Stimulated activated CD4-positive, alpha-beta T cell treated with anti-CD3 and anti-CD28 coated beads, Interleukin-4, amount 100 ng/mL, for 48 hours (primary cell): ENCODE results near the gene ATP5PD.
"Not testable (repeated sequence)": the region's sequence is repeated elsewhere in the genome, so short reads cannot be mapped to it uniquely, and the experiment has no call there.

Experiments
- DNase-seq, 2 donors: peaks; one replicate each; pipeline ENCODE4 v3.0.0-alpha.2; 2020; ENCODE audit warnings: low read depth in 2 of 2

ATP5PD gene

DNA sequence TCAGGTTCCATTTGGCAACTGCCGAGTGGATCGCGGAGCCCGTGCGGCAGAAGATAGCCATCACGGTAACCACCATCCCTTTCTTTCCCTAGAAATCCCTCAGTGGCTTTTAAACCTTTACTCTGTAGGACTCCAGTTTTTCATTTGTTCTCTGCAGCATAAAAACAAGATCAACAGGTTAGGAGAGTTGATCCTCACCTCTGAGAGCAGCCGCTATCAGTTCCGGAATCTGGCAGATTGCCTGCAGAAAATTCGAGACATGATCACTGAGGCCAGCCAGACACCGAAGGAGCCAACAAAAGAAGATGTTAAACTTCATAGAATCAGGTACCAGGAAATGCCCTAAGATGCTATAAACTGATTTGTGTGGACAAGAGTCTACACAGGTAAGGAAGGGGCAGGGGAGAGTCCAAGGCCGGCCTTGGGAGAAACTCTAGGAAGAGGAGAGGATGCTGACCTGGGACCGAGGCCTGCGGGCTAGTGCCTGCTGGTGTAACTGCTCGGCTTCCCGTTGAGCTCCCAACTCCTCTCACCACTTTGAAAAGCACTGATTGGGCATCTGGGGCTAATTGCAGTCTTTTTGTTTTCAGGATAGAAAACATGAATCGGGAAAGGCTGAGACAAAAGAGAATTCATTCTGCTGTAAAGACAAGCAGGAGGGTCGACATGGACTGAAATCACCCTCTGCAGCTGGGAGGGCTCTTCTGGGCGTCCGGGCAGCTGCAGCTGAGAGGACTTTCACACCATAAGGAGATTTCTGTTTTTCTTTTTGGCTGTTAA lies 26.2 kb downstream of the ATP5PD start:
- no peak for DNase-seq

DNA sequence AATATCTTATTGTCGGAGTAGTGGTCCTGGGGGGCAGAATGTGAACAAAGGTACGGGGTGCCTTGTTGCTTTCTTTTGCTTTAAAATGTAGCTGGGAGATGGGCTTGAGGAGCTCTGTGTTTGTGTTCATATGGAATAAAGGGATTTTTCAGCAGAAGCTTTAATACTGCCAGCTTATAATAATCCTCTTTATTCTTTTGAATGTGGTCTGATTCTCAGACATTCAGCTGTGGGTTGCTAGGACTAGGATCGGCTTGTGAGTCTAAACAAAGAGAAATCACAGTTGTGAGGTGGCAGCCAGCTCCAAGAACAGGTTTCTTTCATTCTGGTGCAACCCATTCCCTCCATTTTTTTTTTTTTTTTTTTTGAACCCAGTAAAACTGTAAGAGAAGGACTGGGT lies 27.1 kb downstream of the ATP5PD start:
- DNase-seq = no peak

DNA sequence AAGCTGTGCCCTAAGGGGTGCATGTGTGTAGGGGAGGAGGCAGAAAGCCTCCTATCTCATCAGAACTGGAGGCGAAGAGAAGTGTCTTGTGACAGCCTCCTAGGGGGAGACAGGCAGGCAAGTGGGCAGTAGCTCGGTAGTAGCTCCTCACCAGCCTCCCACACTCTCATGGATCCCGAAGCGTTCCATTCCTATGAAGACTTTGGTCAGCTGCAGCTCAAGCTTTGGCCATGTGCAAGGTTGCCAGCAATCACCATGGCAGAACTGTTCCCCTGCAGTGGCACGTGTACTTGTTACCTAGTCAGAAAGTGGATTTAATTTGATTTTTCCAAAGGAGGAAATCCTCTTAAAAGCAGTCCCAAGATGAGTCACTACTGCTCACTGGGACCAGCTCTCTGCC lies 27.6 kb downstream of the ATP5PD start:
- no peak for DNase-seq

DNA sequence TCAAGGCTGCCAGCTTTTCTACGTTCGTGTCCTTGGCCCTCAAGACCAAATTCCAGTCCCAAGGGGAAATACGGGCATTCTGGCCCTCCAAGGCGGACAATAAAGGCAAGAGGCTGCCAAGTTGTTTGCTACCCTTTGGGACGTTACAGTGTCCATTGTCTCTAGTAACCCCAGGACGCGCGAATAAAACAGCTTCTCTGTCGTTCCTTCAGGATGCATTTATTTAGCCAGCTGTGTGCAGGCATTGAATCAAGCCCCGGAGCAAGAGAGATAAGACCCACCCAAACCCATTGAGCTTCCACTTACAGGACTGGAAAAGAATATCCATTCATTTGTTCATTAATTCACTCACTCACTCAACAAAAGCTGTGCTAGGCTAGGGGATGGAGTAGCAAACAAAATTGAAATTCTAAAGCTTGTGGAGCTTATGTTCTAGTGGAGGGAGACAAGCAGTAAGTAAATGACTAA lies 33.6 kb downstream of the ATP5PD start:
- DNase-seq = no peak

DNA sequence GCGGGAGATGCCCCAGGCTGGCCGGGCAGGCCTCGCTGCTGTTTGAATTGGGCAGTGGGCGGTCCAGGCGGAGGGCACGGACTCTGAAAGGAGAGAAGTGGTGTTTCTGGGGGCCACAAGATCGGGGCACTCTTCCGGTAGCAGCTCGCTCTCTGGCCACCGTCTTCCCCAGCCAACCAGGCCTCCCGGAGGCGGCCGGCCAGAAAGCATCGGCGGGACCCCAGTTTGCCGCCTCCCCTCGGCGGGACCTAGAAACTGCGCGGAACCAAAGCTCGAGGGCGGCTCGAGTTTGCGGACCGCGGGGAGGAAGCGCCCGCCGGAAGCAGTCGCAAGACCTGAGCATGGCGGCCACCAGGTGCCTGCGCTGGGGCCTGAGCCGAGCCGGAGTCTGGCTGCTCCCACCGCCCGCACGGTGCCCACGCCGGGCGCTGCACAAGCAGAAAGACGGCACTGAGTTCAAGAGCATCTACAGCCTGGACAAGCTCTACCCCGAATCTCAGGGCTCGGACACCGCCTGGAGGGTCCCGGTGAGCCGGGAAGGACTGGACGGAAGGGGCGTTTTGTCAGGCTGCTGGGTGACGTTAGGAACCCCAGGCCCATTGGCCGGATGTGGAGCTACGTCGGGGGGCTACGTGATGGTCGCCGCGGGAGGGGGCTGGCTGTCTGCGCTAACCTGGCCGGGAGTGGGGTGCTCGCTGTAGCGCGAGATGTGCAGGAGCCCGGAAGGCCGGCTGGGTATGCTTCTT lies 34.2 kb downstream of the ATP5PD start, which contains the start of gene MRPL58:
Gene MRPL58 (plus strand): TSS at position 325 of the 746 bp plus-strand sequence. CDS start 17 bp downstream, at position 342.
- peak; percentile 77 to 80 for DNase-seq

DNA sequence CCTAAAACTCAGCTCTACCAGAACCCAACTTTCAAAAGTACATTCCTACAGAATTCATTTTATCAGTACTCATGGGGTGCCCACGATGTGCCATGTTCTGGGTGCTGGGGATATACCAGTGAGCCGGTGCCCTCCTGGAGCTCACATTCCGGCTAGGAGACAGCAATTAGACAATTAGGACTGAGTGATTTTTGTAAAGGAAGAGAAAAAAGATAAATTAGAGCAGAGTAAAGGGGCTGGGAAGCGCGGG lies 34.7 kb downstream of the ATP5PD start:
- no peak for DNase-seq

DNA sequence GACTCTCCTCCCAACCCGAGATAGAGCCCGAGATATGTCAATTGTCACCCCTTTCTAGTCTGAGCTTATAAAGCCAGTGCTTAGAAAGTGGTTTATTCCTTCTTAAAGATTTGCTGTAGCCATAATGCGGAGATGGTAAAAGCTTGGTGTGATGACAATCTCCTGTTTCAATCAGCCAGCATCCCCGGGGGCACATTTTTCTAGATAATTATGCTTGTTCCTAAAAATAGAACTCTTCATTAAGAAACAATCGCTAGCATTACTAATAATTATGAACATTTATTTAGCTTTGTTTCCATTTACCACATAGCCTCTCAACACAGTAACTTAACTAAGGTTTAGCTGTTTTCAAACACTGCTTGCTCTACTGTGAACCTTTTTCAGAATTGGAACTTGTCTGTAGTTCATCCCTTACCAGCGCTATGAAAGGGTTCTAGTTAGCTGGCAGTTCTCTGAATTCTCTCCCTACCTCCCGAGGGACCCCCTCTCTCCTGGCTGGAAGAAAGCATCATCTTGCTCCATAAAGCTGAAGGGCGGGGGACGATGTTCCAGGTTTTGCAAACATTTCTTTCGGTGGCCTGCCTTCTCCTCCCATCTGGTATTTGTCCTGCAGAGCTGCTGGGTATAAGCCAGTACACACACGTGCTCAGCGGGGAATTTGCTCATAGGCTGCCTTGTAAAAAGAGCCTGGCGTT lies 35.2 kb downstream of the ATP5PD start:
- no peak for DNase-seq

DNA sequence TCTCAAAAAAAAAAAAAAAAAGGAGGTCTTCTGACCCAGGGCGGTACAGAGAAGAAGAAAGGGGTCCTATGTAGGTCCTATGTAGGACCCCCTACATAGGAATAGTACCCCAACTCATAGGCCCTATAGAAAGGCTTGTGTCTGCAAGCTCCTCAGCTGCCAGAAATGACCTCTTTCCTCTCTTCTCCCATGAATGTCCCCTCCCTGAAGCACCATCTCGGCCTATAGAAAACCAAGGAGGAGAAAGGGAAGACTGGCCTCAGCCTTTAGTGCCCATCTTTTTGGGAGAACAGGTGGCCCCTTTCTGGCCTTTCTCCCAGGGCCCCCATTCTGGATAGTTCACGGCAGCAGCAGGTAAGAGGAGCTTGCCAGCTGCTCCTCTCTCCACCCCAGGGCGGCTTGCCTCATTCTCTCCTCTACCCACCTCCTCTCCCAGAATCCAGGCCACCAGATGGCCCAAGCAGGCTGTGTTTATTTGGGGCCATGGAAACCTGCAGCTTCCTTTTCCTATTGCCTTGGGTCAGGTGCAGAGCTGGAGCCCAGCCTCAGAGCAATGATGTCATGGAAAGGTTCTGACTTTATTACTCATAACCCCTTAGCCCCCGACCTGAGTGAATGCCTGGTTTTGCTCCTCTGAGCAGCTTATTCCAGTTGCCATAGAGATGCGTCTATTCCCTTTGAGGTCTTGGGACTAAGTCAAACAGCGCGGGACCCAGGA lies 35.9 kb downstream of the ATP5PD start:
- no peak for DNase-seq

DNA sequence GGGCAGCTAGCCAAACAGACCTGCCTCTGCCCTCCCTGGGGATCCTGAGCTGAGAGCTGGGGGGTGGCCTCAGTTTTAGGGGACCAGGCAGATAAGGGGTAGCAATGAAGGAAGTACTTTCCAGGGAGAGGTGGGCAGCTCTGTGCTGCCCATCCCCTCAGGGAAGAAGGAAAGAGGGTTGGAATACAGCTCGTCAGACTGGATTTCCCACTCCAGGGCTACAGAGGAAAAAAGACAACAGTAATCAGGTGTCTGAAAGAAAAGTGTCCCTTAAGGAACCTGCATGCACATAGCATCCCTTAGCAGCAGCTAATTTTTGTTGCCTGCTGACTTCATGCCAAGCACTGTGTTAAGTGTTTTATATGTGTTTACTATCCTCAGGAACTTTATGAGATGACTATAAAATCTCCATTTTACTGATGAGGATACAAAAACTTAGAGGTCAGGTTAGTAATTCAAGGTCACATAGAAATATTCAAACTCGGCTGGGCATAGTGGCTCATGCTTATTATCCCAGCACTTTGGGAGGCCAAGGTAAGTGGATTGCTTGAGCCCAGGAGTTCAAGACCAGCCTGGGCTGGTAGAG lies 37.5 kb downstream of the ATP5PD start:
- no peak for DNase-seq

DNA sequence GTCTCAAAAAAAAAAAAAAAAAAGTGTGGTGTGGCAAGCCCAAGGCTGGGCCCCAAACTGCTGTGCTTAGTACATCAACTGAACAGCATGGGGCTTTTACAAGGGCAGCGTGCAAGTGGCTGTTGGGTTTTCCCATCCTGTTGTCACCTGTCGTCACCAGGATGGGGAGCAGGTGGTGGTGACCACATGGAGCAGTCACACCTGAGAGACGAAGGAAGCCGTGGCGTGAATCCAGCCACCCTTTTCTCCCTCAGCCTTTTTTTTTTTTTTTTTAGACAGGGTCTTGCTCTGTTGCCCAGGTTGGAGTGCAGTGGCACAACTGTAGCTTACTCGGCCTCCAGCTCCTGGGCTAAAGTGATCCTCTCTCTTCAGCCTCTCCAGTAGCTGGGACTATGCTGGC lies 38.4 kb downstream of the ATP5PD start:
- DNase-seq = no peak

DNA sequence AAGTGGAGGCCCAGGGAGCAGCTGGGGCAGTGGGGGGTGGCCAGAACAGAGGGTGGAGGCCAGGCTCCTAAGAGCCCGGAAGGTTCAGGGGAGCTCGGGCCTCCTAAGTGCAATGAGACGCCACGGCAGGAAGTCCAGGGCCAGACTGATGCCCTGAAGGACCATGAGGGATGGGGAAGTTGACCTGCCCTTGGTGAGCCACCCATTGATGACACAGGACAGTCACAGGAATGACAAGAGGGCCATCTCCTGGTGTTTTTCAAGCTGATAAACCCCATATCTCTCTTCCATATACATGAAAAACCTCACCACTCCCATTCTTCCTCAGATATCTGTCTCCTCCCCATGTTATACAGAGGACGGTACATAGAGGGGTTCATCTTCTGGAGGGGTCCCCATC lies 40.1 kb downstream of the ATP5PD start:
- no peak for DNase-seq

DNA sequence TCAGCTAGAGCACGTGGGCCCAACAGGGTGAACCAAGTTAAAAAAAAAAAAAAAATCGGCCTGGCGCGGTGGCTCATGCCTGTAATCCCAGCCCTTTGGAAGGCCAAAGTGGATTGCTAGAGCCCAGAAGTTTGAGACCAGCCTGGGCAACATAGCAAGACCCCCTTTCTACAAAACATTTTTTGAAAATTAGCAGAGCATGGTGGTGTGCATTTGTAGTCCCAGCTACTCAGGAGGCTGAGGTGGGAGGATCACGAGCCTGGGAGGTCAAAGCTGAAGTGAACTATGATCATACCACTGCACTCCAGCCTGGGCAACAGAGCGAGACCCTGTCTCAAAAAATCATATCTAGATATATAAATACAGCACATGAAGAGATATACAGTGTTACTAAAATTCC lies 40.7 kb downstream of the ATP5PD start:
- not testable (repeated sequence) for DNase-seq

DNA sequence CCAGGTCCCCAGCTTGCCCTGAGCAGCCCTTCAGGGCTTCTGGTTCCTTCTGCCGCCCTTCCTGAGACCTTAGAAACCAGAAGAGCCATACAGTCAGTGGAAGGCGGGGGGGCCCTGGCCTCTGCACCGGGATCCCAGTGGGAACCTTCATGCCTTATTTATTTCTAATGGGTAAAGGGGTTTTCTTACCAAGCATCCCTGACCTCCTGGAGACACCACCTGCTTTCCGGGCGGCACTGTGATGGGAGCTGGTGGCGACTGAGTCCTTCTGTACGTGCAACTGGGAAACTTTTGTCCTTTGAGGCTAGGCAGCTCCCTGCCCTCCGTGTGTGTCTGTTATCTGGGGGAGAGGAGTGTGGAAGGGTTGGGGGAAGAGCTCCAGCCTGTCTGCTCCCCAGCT lies 41.5 kb downstream of the ATP5PD start:
- DNase-seq = no peak

DNA sequence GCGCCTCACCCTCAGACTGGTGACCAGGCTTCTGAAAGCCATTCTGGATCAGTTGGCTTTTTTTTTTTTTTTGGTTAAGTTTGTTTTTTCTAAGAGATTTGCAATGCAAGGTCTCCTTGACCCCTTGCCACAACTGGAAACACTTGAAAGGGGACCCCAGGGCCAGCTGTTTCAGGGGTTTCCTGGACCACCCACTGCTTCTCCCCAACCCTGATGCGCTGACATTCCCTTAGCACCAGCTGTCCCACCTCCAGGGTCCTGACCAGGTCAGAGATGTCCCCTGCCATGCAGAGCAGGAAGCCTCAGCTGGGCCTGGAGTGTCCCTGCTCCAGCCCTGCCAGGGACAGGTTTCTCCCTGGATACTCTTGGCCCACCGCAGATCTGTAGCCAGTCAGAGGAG lies 42.4 kb downstream of the ATP5PD start:
- DNase-seq = no peak

DNA sequence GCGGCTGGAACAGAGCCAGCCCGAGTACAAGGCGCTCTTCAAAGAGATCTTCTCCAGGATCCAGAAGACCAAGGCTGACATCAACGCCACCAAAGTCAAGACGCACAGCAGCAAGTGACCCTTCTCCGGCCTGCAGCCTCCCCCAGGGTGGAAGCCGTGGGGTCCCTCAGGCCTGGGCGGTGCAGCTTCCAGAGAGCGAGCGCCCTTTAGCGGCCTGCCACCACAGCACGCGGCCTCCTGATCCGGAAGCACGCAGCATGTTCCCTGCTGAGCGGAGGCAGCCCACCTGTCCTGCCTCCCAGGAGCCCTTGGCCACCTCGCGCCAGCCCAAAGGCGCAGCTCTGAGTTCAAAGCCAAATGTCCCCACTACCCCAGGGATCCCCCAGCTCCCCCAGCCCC lies 42.8 kb downstream of the ATP5PD start:
- no peak for DNase-seq

DNA sequence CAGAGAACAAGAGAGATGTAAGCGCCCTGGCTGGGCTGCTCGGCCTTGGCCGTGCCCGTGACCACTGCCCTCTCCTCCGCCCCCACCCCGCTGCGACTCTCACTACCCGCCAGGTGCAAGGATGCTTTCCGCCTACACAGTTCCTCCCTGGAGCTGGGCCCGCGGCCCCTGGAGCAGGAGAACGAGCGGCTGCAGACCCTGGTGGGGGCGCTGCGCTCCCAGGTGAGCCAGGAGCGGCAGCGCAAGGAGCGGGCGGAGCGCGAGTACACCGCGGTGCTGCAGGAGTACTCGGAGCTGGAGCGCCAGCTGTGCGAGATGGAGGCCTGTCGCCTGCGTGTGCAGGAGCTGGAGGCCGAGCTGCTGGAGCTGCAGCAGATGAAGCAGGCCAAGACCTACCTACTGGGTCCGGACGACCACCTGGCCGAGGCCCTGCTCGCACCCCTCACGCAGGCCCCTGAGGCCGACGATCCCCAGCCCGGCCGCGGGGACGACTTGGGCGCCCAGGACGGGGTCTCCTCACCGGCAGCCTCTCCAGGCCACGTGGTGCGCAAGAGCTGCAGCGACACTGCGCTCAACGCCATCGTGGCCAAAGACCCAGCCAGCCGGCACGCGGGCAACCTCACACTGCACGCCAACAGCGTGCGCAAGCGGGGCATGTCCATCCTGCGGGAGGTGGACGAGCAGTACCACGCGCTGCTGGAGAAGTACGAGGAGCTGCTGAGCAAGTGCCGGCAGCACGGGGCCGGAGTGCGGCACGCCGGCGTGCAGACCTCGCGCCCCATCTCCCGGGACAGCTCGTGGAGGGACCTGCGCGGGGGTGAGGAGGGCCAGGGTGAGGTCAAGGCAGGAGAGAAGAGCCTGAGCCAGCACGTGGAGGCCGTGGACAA lies 43.5 kb downstream of the ATP5PD start:
- no peak for DNase-seq

DNA sequence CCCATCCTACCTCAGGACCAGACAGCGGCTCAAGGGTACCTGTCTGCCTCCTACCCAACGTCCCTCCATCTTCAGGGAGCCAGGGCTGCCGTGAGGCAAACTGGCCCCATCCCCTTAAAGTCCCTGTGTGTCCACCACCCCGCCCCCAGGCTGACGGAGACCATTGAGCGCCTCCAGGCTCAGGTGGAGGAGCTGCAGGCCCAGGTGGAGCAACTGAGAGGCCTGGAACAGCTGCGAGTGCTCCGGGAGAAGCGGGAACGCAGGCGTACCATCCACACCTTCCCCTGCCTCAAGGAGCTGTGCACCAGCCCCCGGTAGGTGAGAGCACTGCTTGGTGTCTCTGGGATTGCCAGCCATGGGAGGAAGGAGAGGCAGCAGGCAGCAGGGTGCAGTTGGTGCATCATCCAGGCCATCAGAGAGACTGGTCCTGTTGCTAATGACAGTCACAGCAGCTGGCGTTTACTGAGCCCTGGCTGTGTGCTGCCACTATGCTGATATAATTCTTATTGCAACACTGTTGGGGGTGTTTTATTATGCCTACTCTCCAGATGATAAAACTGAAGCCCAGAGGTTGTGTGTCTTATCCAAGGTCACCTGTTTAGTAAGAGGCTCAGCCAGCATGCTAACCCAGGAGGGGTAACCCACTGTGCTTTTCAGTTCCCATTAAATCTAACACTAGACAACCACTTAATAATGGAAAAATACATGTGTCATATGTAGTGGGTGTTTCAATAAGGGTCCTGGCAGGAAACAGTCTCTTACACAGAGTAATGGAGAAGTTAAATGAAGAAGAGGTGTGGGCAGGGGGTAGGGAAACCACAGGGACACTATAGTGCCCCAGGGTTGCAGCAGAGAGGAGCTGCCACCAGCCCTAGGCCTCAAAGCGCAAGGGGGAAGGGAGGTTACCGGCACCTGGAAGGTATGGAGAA lies 44.6 kb downstream of the ATP5PD start:
- DNase-seq = no peak

DNA sequence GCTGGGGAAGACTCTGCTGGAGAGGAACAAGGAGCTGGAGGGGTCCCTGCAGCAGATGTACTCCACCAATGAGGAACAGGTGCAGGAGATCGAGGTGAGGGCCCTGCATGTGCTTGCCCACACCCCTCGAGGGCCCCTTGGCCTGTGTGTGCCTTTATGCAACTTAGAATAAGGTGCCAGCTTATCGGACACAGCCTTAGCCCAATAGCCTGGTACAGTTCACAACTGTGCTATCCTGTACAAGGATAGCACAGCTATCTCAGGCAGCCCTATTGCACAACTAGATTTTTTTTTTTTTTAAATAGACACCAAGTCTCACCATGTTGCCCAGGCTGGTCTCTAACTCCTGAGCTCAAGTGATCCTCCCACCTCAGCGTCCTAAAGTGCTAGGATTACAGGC lies 47.2 kb downstream of the ATP5PD start:
- DNase-seq = no peak

DNA sequence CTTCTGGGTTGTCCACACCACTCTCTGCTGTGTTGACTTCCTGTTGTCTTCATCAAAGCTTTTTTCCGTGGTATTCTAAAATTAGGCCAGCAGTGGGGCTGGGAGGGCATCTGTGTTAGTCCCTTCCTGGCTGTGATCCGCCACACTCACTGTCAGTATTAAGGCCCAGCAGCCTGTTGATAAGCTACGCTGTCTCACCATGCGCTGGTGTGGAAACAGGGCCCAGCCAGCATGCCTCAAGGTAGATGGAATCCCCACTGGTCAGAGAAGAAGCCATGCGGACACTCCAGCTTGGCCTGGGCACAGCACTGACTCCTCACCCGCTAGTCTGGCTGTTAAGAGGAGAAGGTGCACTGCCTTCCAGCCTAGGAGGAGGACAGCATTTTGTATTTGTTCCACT lies 48.0 kb downstream of the ATP5PD start:
- no peak for DNase-seq

DNA sequence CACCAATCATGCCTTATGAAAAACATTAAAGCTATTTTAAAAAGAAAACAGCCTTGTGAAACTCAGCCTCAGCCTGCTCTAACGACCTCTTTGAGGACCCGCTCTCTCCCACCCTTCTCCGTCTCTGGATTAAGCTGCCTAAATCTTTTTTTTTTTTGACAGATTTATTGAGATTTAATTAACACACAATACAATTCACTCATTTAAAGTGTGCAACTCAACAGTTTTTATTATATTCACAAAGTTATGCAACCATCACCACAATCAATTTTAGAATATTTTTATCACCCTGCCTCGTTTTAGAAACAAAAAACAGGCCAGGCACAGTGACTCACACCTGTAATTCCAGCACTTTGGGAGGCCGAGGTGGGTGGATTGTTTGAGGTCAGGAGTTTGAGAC lies 50.9 kb downstream of the ATP5PD start:
- no peak for DNase-seq
